Neuronal stem cell (in vitro differentiated cells): ENCODE measurements around the gene MXI1.

Source experiments
- DNase-seq: peaks from one replicate; pipeline ENCODE4 v3.0.0-alpha.2; 2013; ENCODE audit warnings: low spot score
- H2AFZ ChIP-seq: one replicate; pipeline ENCODE4 v1.6.1; 2013; ENCODE audit warnings: mild to moderate bottlenecking, low read length, inconsistent platforms
- H2AK5ac ChIP-seq: 2 replicates; pipeline ENCODE4 v1.6.1; 2013; ENCODE audit warnings: low read depth, mild to moderate bottlenecking, inconsistent platforms, low read length, moderate library complexity, mixed read lengths
- H2BK120ac ChIP-seq: 2 replicates; pipeline ENCODE4 v1.6.1; 2013; ENCODE audit warnings: low read depth, mild to moderate bottlenecking, inconsistent platforms, low read length, moderate library complexity, mixed read lengths
- H2BK12ac ChIP-seq: one replicate; pipeline ENCODE4 v1.6.1; 2013; ENCODE audit warnings: low read length, inconsistent platforms
- H2BK15ac ChIP-seq: 2 replicates; pipeline ENCODE4 v1.6.1; 2013; ENCODE audit warnings: mild to moderate bottlenecking, low read length, inconsistent platforms, mixed read lengths
- H2BK5ac ChIP-seq: one replicate; pipeline ENCODE4 v1.6.1; 2013; ENCODE audit warnings: inconsistent platforms, mild to moderate bottlenecking, low read length, moderate library complexity
- H3K14ac ChIP-seq: one replicate; pipeline ENCODE4 v1.6.1; 2013; ENCODE audit warnings: low read length, inconsistent platforms
- H3K18ac ChIP-seq: 2 replicates; pipeline ENCODE4 v1.6.1; 2013; ENCODE audit warnings: low read length, inconsistent platforms
- H3K23ac ChIP-seq: 2 replicates; pipeline ENCODE4 v1.6.1; 2013; ENCODE audit warnings: low read depth, mild to moderate bottlenecking, mixed read lengths, low read length, inconsistent platforms; ENCODE audit not compliant: poor library complexity
- H3K27ac ChIP-seq: replicated peaks from 3 replicates; pipeline ENCODE4 v1.5.1; 2013; ENCODE audit warnings: low read length, inconsistent platforms
- H3K27me3 ChIP-seq, 3 experiments: 2 replicates each; pipeline ENCODE4 v1.6.1; 2013; ENCODE audit warnings: low read length in 3 of 3, mild to moderate bottlenecking in 2 of 3, inconsistent platforms in 1 of 3, low read depth in 1 of 3, mixed read lengths in 1 of 3, moderate library complexity in 1 of 3; ENCODE audit not compliant: control insufficient read depth in 3 of 3, insufficient read depth in 3 of 3
- H3K36me3 ChIP-seq, 2 donors: replicated peaks in 1 of 2; 2 replicates each; pipeline ENCODE4 v1.6.1; 2013; ENCODE audit warnings: low read length in 2 of 2; ENCODE audit not compliant: control insufficient read depth in 2 of 2, insufficient read depth in 2 of 2
- H3K4ac ChIP-seq: 2 replicates; pipeline ENCODE4 v1.6.1; 2013; ENCODE audit warnings: inconsistent platforms, mild to moderate bottlenecking, low read length, moderate library complexity
- H3K4me1 ChIP-seq, 2 donors: 1 replicate in 1 of 2; 2 replicates in 1 of 2; pipeline ENCODE4 v1.6.1; 2013; ENCODE audit warnings: low read length in 2 of 2, low read depth in 1 of 2; ENCODE audit not compliant: control insufficient read depth in 2 of 2, insufficient read depth in 1 of 2
- H3K4me2 ChIP-seq: one replicate; pipeline ENCODE4 v1.6.1; 2013; ENCODE audit warnings: mild to moderate bottlenecking, low read length, inconsistent platforms; ENCODE audit not compliant: insufficient read depth, poor library complexity, severe bottlenecking
- H3K4me3 ChIP-seq, 2 donors: 2 replicates each; pipeline ENCODE4 v1.5.1; 2013; ENCODE audit warnings: low read length in 2 of 2, mild to moderate bottlenecking in 2 of 2, inconsistent platforms in 1 of 2, moderate library complexity in 1 of 2
- H3K79me1 ChIP-seq: one replicate; pipeline ENCODE4 v1.6.1; 2013; ENCODE audit warnings: low read depth, mild to moderate bottlenecking, inconsistent platforms, low read length, moderate library complexity
- H3K9ac ChIP-seq: one replicate; pipeline ENCODE4 v1.6.1; 2013; ENCODE audit warnings: mild to moderate bottlenecking, low read depth, low read length, inconsistent platforms; ENCODE audit not compliant: poor library complexity
- H3K9me3 ChIP-seq, 2 donors: replicated peaks in 1 of 2; 2 replicates each; pipeline versions ENCODE3 to v1.6.1; 2013; ENCODE audit warnings: low read length in 2 of 2, mild to moderate bottlenecking in 2 of 2, inconsistent platforms in 1 of 2, low read depth in 1 of 2, mixed read lengths in 1 of 2, moderate library complexity in 1 of 2; ENCODE audit not compliant: control insufficient read depth in 2 of 2, insufficient read depth in 1 of 2
- H4K8ac ChIP-seq: one replicate; pipeline ENCODE4 v1.6.1; 2013; ENCODE audit warnings: low read depth, mild to moderate bottlenecking, inconsistent platforms, low read length, moderate library complexity
- H4K91ac ChIP-seq: one replicate; pipeline ENCODE4 v1.6.1; 2013; ENCODE audit warnings: low read length, low read depth, mild to moderate bottlenecking, inconsistent platforms; ENCODE audit not compliant: poor library complexity
- WGBS, 2 donors: extraction: QIAGEN DNeasy Blood & Tissue Kit; methylation state at CpG; one replicate each; pipeline ENCODE4 v1.1.7; 2013; ENCODE audit warnings: missing lambda C conversion rate in 2 of 2, mixed read lengths in 1 of 2; ENCODE audit not compliant: insufficient read length in 2 of 2, insufficient replicate concordance in 1 of 2; ENCODE audit errors: extremely low coverage in 2 of 2; 5-methylcytosine and 5-hydroxymethylcytosine counted together

The MXI1 gene

DNA sequence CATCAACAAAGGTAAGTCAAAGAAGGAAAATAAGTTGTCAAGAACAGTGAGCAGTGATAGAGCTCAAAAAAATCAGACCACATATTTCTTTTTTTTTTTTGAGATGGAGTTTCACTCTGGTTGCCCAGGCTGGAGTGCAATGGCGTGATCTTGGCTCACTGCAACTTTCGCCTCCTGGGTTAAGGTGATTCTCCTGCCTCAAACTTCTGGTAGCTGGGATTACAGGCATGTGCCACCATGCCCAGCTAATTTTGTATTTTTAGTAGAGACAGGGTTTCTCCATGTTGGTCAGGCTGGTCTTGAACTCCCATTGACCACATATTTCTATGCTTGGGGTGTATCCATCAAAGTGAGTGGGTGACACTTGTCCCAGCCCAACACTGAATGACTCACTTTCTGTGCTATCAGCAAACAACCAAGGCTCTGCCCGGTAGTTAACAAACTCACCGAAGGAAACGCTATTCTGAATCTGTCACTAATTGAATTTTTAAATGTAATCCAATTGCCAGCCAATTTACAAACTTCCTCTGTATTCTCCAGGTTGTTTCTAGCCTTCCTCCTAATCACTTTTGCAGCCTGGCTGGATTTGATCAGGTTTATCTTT lies 116.9 kb downstream of the MXI1 start:
- no peak overlapping the region for H2BK15ac ChIP-seq
- no peak overlapping the region for H4K91ac ChIP-seq
- H3K4me1 ChIP-seq = peaks cover 0 to 3% of the 10 kb centered on the region in 2 donors
- H3K4me3 ChIP-seq = no peak overlapping the region
- no peak overlapping the region for H4K8ac ChIP-seq
- no CpG with 5 or more reads among the region's 5 CpGs for WGBS, 2 donors
- no peak overlapping the region for H3K4me2 ChIP-seq
- H3K18ac ChIP-seq = no peak overlapping the region
- H3K27ac ChIP-seq = no peak overlapping the region
- peaks cover 0 to 9% (median 0%) of the 10 kb centered on the region in 3 experiments for H3K27me3 ChIP-seq
- no peak overlapping the region for H3K14ac ChIP-seq
- H2BK120ac ChIP-seq = no peak overlapping the region
- no peak overlapping the region for H3K4ac ChIP-seq
- no peak overlapping the region for H2BK5ac ChIP-seq
- no peak overlapping the region for H2AK5ac ChIP-seq
- no peaks in the 10 kb centered on the region for H3K79me1 ChIP-seq
- no peak overlapping the region for H3K9ac ChIP-seq
- H3K23ac ChIP-seq = no peak overlapping the region
- H3K9me3 ChIP-seq = peaks cover 0 to 8% of the 10 kb centered on the region in 2 donors
- no peak overlapping the region for H2AFZ ChIP-seq
- DNase-seq = no peak
- no peak overlapping the region for H2BK12ac ChIP-seq
- no peaks in the 10 kb centered on the region for H3K36me3 ChIP-seq

- H3K36me3 ChIP-seq = no peaks in the 10 kb centered on the region
- no peak overlapping the region for H2AFZ ChIP-seq
- no peak overlapping the region for H3K27ac ChIP-seq
- no peak overlapping the region for H3K14ac ChIP-seq
- peaks cover 0 to 9% (median 0%) of the 10 kb centered on the region in 3 experiments for H3K27me3 ChIP-seq
- H3K4me3 ChIP-seq = no peak overlapping the region
- no peak overlapping the region for H2BK120ac ChIP-seq
- H2BK5ac ChIP-seq = no peak overlapping the region
- no CpG with 5 or more reads among the region's 3 CpGs for WGBS, 2 donors
- no peaks in the 10 kb centered on the region for H3K4me1 ChIP-seq
- no peak overlapping the region for H3K9ac ChIP-seq
- no peak overlapping the region for H4K8ac ChIP-seq
- no peak overlapping the region for H3K4me2 ChIP-seq
- H2BK12ac ChIP-seq = no peak overlapping the region
- H2AK5ac ChIP-seq = no peak overlapping the region
- no peak overlapping the region for H2BK15ac ChIP-seq
- no peak for DNase-seq
- no peak overlapping the region for H3K23ac ChIP-seq
- peaks cover 0 to 8% of the 10 kb centered on the region in 2 donors for H3K9me3 ChIP-seq
- no peaks in the 10 kb centered on the region for H3K79me1 ChIP-seq
- no peak overlapping the region for H3K4ac ChIP-seq
- no peak overlapping the region for H4K91ac ChIP-seq
- no peak overlapping the region for H3K18ac ChIP-seq
Measured at GRCh38 chr10:110324805-110325280, 117.4 kb downstream of the MXI1 start.

GRCh38 chr10:110326351-110327032 lies 119.1 kb downstream of the MXI1 start:
- WGBS, 2 donors = no CpG with 5 or more reads among the region's 4 CpGs
- Histone ChIP-seq H3K4me3 (no peak overlapping the region), H3K4me2 (no peak overlapping the region), H3K79me1 (no peaks in the 10 kb centered on the region), H2AK5ac (no peak overlapping the region), H2AFZ (no peak overlapping the region), H4K91ac (no peak overlapping the region), H3K23ac (no peak overlapping the region), H3K4me1 (no peaks in the 10 kb centered on the region), H3K27ac (no peak overlapping the region), H4K8ac (no peak overlapping the region), H2BK12ac (no peak overlapping the region), H3K18ac (no peak overlapping the region), H2BK120ac (no peak overlapping the region), H3K36me3 (no peaks in the 10 kb centered on the region), H3K27me3 (peaks cover 0 to 9% (median 0%) of the 10 kb centered on the region in 3 experiments), H2BK15ac (no peak overlapping the region), H2BK5ac (no peak overlapping the region), H3K9ac (no peak overlapping the region), H3K4ac (no peak overlapping the region), H3K14ac (no peak overlapping the region), H3K9me3 (peaks cover 9 to 15% of the 10 kb centered on the region in 2 donors)
- no peak for DNase-seq

DNA sequence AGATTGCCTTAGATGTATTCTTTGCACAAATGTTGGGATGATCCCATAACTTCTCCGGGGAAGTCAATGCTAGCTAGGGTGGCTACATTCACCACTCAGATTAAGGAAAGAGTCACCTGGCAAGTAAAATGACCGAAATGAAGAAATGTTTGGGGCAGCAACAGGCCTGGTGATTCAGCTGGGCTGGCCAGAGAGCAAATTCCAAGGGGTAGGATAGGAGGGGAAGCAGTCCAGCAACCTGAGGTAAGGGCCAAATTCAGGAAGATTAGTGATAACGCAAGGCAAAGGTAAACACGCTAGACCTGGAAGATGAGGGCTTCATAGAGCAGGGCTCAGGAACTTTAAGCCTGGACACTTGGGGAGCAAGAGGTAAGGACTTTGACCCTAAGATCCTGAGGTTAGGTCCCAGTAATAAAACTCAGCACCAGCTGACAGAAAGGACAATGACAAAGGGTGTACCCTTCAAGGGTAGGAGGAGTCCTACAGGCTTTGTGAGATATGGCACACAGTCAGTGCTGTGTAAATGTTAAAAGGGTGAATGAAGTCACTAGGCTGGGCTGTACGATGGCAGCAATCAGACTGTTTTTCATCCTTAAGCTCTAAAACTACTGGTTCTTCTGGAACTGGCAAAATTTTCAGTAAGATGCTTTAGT lies 120.0 kb downstream of the MXI1 start:
- Histone ChIP-seq H4K91ac (no peak overlapping the region), H2BK5ac (no peak overlapping the region), H3K4ac (no peak overlapping the region), H2BK15ac (no peak overlapping the region), H3K9ac (no peak overlapping the region), H3K4me2 (no peak overlapping the region), H3K4me1 (no peaks in the 10 kb centered on the region), H2BK12ac (no peak overlapping the region), H2AK5ac (no peak overlapping the region), H3K18ac (no peak overlapping the region), H2BK120ac (no peak overlapping the region), H3K4me3 (no peak overlapping the region), H4K8ac (no peak overlapping the region), H3K79me1 (no peaks in the 10 kb centered on the region), H3K27me3 (peaks cover 0 to 9% (median 0%) of the 10 kb centered on the region in 3 experiments), H3K14ac (no peak overlapping the region), H3K9me3 (peaks cover 9 to 15% of the 10 kb centered on the region in 2 donors), H3K27ac (no peak overlapping the region), H3K23ac (no peak overlapping the region), H3K36me3 (no peaks in the 10 kb centered on the region), H2AFZ (no peak overlapping the region)
- WGBS, 2 donors = no CpG with 5 or more reads among the region's 5 CpGs
- DNase-seq = no peak
